Left cardiac atrium (tissue), 4 donors: ENCODE data around the gene DGKD. TPM values are rescaled to one million over a fixed set of nuclear protein-coding genes. Genes with fewer than 3 reads are reported as not detected.

Experiments
- ATAC-seq, 2 donors: fragments of 200-7000 bp; cut with Tn5 transposase; one replicate each; pipeline ENCODE4 v1.9.1; 2020; ENCODE audit warnings: mild to moderate bottlenecking in 2 of 2, moderate library complexity in 2 of 2
- DNase-seq: peaks from one replicate; pipeline ENCODE4 v3.0.0-alpha.2; 2020
- intact Hi-C, 2 donors: fragments of 100-400 bp; cut with DNase I; formaldehyde crosslinking; loops; one replicate each; pipeline versions ENCODE4 v1.14.1 to v1.15.1; 2022 to 2023
- total RNA-seq, 2 donors: library from RNA; stranded (reverse); fragmentation: NEBNext Ultra II Directional; extraction: Animal tissue kit (Norgen Biotek cat#: 25700); gene quantifications; one replicate each; pipeline ENCODE4 v1.2.1, GENCODE V29; 2021
- donor health status: DM: no; HTN: yes; CAD: no.
- donor health status: DM: no; HTN: yes; CAD: no; lungs with severe emphysema.
- donor health status: DM: yes; HTN: yes; CAD: no.
- donor health status: Dilated cardiomyopathy.

The DGKD gene
- total RNA-seq, 2 donors from 2014 or later = 31.9 to 64.9 TPM

DNA sequence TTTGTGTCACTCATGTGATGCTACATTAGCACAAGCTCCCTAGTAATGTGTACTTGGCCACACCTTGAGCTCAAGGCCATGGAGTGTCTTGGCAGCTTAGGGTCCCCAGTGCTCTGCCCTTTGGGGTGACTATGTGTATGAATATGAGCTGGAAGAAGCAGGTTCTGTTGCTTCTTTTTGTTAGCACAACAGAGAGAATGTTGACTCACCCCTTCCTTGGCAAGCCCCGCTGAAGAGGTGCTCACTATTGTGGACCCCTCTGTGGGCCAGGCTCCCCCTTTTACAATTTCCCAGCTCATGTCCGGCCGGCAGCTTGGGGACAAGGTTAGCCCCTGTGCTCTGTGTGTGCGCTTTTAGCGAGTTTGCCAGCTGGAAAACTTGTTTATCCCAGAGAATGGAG, 48.1 kb downstream of the DGKD start:
- DNase-seq = no peak
- intact Hi-C loops = loop anchor here in 1 of 2 donors (5.0 kb wide), 1 partner anchor 40 kb away; no protein-coding TSS in a partner anchor
- no peak for ATAC-seq

DNA sequence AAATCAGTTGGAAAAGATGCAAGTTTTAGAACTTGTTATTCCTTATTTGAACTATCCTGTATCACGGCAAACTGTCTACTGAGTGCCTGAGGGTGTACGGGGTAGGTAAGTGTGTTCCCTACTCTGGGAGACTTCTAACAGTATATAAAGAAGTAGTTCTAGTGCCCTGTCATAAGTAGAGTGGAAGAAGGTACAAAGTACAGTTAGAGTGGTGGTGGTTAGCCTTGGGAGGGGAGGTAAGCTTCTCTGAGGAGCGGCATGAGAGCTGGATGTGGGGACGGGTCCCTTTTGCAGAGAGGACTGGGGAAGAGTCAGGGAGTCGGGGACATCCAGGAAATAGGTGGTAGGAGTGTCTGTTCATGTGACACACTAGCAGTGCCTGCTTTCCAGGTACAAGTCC, 48.5 kb downstream of the DGKD start:
- ATAC-seq = no peak
- no peak for DNase-seq
- intact Hi-C loops = loop anchor here in 1 of 2 donors (5.0 kb wide), 1 partner anchor 40 kb away; no protein-coding TSS in a partner anchor

DNA sequence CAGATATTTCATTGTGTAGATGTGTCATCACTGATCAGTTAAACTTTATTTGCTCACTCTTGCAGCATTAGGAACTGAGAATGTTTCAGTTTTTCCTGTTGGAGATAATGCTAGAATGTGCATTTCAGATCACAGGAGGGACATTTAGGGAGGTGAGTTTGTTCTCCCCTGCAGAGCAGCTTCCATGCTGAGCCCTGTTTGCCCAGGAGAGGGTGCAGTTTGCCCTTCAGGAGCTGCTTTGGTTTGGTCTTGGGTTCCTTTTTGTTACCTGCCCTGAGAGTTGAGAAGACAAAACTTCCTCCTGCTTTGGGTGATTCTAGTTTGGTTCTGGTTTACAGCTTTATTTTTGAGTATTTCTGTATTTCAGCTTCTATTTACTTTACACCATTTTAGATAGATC, 49.9 kb downstream of the DGKD start:
- ATAC-seq = peak in 1 of 2 donors; percentile 53
- DNase-seq = no peak
- intact Hi-C loops = loop anchor here in 1 of 2 donors (5.0 kb wide), 1 partner anchor 38 kb away; no protein-coding TSS in a partner anchor

DNA sequence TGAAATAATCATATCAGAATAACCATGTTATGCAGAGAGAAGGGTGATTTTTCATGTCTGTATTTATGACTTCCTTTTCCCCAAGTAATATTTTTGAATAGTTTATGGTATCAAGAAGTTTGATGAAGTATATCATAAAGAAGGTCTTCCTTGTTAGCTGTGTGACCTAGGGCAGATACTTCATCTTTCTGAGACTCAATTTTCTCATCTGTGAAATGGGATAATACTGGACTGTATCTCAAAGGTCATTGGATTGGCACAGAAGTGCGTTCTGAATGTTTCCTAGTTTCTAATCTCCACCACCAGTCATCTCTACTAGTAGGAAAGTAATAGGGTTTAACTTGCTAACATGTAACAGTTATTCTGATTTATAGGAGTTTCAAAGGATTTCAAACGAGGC, 52.6 kb downstream of the DGKD start:
- ATAC-seq (no peak), DNase-seq (no peak)
- intact Hi-C loops = no loop called here

DNA sequence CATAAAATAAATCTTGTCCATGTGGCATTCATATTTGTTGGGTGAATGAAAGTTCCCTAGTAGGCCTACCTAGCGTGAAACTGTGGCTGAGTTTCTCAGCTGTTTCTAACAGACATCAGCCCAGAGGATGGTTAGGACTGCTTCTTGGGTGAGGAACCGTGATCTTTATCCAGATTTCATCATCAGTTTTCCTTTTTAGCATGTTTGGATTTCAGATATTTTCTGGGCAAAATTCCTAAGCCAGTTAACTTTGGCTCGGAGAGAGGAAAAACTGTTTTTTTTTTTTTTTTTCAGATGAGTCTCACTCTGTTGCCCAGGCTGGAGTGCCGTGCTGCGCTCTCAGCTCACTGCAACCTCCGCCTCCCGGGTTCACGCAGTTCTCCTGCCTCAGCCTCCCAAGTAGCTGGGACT, 53.5 kb downstream of the DGKD start:
- ATAC-seq = peak; percentile 50 to 70
- intact Hi-C loops = no loop called here
- no peak for DNase-seq

DNA sequence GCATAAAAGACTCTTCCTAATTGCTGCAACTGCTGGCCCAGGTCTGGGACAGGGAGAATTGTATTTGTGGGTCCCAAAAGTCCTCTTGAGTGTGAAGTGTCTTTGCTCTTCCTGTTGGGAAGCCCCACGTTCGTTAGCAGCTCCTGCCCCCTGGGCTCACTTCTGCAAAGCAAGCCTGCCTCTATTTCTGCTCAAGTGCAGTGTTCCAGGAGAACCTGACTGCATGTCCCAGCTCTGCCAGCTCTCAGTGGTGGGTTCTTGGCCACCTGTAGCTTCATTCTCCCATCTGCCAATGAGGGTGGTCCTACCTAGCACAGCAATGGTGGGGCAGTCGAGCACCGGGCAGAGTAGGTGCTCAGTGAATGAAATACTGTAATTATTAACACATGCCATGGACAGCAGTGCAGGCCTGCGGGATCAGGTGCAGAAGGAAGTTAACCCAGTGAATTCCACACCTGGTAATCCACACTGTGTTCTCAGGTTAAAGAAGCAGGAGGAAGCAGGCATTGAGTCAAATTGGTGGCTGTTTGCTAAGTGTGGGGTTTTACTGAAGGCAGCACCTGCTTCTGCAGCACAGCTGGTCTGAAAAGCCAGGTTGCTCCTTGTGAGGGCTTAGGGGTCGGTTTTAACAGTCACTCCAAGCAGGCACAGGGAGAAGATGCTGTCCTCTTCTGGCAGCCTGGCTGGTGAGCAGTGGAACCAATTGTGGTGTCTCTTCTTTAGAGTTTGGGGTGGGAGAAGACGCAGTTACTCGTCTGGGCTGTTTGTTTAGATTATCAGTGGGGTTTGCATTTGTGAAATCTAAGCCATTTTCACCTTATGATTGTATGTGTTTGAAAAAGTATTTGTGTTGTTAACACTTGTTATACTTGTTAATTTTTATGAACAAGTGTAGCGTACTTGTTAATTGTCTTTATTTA, 54.3 kb downstream of the DGKD start:
- ATAC-seq = no peak
- DNase-seq = no peak
- intact Hi-C loops = no loop called here

DNA sequence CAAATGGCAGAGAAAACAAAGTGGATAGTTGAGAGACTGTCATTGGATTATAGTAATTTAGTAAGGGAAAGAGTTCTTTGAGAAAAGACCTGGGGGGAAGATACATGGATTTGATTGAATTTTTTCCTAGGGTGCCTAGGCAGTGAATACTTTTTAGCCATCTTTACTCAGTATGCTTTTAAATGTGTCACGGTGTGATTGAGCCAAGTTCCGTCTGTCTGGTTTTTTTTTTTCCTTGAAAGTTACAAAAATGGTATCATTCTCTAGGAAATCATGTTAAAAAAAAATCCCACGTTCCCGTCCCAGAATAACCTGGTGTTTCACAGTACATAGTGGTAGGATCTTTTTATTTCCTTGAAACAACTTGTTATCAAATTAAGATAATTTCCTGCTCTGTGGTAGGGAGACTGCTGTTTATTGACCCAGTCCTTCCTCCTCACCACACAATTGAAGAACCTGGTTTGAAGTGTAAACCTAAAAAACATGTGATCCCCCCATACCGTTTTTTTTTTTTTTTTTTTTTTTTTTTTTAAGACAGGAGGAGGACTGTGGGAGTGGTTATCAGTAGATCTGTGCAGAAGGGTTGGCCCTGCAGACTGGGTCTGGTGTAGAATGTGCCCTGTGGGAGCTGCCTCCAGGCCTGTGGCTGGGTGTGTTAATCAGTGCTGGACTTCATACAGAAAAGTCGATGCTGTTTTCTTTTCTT, 55.1 kb downstream of the DGKD start:
- intact Hi-C loops = no loop called here
- peak; percentile 48 to 74 for ATAC-seq
- no peak for DNase-seq

DNA sequence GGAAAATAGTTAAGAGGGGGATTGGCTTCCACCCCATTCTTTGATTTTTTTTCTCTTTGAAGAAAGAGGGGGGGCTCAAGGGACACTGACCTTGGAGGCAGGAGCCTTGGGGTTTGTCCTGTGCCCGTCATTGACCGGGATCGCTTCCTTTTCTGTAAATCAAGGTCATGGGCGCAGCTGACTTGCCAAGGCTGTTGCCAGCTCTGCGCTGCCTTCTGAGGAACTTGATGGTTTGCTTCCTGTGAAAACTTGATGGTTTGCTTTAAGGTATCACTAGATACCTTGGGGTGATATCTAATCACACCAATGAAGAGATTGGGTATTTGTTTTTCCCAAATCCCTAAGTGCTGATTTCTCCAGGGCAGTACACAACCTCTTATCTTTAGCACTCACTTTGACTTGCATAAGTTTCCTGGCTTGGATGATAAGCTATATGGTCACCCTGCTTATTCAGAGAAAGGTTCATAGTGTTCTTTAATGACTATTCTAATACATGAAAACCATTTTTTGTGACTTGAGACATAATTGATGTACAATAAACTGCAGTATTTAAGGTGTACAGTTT, 56.0 kb downstream of the DGKD start:
- intact Hi-C loops = no loop called here
- ATAC-seq (no peak), DNase-seq (no peak)

DNA sequence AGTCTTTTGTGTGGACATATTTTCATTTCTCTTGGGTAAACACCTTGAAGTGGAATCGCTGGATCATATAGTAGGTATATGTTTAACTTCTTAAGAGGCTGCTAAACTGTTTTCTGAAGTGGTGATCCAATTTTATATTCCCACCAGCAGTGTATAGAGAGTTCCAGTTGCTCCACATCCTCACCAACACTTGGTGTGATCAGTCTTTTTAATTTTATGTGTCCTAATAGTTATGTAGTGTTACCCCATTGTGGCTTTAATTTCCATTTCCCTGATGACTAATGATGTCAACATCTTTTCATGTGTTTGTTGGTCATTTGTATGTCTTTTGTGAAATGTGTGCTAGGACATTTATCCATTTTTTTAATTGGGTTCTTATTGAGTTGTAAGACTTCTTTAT, 56.9 kb downstream of the DGKD start:
- ATAC-seq (no peak), DNase-seq (no peak)
- intact Hi-C loops = no loop called here

DNA sequence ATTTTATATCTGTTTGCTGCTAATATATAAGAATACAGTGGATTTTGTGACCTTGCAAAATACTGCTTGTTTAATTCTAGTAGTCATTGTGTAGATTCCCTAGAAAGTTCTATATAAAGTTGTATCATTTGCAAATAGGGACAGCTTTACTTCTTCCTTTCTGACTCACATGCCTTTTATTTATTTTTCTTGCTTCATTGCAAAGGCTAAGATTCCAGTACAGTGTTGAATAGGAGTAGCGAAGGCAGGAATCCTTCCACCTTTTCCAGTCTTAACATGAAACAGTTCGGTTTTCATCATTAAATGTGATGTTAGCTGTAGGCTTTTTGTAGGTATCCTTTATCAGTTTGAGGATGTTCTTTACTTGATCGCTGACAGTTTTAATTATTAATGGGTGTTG, 58.1 kb downstream of the DGKD start:
- no peak for DNase-seq
- intact Hi-C loops = no loop called here
- no peak for ATAC-seq

DNA sequence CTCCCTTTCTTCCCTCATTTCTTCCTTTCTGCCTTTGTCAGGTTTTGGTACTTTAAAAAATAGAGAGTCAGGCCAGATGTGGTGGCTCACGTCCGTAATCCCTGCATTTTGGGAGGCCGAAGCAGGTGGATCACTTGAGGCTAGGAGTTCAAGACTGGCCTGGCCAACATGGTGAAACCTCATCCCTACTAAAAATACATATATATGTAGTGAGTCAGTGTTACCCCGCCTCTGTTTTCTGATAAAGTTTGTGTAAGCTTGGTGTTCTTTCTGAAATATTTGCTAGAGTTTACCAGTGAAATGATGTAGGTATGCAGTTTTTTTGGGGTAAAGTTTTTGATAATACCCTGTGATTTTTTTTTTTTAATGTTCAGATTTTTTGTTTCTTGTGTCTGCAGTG, 58.8 kb downstream of the DGKD start:
- DNase-seq (no peak), ATAC-seq (no peak)
- intact Hi-C loops = no loop called here

DNA sequence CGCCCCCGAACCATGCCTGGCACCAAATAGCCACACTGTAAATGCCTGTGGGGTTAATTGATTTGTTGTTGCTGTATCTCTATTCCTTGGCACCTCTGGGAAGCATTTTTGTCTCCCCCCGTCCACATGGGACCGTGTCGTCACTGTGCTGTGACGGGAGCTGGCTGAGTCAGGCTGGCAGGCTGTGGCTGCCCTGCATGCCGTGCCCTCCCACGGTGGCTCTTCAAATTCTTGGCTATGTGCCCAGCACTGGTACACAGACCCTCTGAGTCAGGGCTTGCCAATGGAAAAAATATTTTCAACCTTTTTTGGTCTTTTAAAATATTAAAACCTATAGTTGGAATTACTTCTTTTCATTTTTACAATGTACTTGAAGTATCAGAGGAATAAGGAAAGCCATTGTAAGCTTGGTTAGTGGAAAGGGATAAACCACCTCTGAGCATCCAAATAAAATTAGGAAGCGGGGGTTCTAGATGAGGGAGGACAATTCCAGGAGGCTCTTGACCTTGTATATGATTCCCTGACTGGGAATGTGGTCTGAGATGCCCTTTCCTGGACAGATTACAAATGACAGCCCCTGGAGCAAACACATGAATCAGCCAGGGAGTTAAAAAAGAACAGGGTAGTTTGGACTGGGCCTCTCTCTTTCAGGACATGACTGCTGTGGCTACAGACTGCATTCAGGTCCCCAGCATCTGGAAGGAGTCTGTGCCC, 59.4 kb downstream of the DGKD start:
- DNase-seq (peak; percentile 76), ATAC-seq (peak; percentile 84 to 92)
- intact Hi-C loops = no loop called here

DNA sequence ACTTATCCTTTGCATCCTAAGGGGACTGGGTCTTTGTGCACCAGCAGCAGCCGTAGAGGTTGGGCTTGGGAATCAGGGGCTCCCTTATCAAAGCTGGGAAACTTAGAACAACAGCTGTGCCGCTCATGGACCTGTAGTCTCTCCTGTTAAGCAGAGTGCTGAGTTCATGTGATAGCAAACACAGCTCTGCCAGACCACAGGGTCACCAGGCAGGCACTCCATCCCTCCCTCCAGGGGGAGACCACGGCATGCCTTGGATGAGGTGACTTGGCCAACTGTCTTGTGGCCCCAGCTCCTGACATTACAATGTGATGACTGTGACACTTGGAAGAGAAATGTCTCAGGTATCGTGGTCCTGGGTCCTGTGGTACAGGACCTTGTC, 60.0 kb downstream of the DGKD start:
- DNase-seq = no peak
- peak in 1 of 2 donors; percentile 58 for ATAC-seq
- intact Hi-C loops = no loop called here

DNA sequence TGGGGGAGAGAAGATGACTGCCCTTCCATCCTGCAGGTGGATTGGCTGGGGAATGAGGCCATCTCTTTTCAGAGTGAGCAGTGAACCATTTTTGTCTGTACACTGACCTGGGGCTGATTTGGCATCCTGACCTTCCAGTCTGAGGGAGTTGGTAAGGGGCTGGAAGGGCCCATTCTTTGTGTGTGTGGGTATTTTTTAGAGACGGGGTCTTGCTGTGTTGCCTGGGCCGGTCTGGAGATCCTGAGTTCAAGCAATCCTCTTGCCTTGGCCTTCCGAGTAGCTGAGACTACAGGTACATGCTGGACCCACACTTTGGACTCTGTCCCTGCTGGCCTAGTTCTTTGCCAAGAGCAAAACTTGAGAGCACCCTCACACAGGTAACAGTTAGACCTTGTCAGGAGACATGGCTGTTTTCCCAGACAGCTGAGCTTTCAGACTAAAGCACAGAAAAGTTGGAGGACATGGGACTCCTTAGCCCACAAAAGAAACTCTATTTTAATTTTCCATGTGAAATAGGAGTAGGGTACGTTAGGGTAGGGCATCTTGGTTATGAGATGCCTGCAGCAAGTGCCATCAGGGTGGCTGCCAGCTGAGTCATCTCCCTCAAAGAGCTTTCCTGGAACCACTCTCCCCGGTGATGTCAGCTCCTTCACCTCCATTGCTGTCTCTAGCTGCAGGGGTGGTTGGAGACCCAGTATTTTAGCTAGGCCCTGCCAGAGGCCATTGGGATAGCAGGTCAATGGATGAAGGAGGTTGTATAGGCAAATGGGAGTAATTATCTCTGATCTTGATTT, 60.7 kb downstream of the DGKD start:
- DNase-seq (peak; percentile 68), ATAC-seq (peak in 1 of 2 donors; percentile 62)
- intact Hi-C loops = no loop called here

DNA sequence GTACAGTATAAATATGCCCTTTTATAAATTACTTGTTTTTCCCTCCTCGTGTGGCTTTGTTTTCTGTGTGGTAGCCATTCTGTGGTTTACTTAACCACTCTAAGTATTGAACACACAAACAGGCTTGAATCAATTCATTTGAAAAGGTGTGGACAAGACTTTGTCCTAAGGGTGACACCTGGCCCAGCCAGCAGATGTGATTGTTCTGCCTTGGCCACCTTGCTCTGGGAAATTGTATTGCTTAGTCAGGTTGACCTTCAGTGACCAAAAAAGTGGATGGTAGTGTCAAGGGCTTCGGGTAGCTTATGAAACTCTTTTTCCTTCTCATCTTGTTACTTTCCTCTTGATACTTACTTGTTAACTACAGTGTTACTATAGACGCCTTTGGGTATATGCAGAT, 61.9 kb downstream of the DGKD start:
- DNase-seq = no peak

DNA sequence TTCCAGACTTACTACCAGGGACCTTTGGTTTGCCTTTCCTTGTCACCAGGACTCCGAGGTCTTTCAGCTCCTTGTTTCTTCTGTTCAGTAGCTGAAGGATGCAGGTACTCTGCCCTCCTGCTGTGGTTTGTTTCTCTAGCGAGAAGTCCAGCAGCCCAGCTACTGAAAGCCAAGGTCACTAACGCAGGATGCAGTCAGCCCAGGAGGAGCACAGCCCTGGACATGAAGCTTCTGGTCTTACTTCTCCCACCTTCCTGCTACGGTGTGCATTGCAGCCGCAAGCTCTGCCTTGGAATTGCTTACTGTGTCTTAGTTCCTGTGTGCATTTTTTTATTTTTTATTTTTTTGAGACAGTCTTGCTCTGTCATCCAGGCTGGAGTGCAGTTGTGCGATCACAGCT, 62.4 kb downstream of the DGKD start:
- ATAC-seq (no peak), DNase-seq (no peak)
- intact Hi-C loops = no loop called here

More for the DNA sequence above, 61.9 kb downstream of the DGKD start:
- no peak for ATAC-seq
- intact Hi-C loops = no loop called here

DNA sequence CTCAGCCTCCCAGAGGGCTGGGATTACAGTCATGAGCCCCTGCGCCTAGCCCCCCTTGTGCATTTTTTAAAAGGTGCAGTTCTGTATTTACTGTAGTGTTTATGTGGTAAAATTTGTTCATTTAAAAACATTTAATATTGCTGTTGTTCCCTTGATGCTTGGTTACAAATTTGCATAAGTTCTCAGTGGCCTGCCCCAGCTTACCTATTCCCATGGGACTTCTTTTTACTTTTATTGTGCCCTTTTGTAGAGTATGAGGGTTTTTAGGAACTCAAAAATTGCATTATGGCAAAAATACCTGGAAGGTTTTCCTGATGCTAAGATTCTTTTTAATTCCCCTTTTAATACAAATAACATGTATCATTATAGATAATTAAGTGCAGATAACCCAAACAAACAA, 63.0 kb downstream of the DGKD start:
- DNase-seq (no peak), ATAC-seq (no peak)
- intact Hi-C loops = no loop called here

DNA sequence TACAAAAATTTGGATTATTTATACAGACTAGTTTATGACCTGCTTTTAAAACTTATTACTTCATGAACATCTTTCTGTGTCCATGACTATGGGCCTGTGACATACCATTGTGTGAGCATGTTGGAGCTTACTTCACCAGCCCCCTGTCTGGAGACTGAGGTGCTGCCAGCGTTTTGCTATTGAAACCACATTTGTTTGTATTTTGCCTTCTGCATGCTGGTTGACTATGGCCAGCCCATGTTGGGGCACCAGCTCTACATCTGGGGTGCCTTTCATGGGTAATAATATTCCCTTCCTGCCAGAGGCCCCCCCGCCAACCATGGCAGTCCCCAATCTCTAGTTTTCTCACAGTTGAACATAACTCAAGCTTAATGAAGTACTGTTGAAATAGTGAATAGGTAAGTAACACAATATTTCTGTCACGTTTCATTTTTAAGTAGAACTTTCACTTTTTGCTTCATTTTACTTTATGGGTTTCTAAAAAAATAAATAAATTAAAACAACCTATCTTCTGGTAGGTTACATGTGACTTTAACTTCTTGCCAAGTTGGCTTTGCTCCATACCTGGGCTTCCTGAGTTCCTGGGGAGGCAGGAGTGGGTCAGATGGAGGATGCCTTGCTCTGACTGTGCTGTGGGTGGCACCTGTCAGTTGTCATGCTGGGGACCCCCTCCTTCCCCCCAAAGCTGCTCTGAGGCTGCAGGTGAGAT, 63.9 kb downstream of the DGKD start:
- ATAC-seq = no peak
- no peak for DNase-seq
- intact Hi-C loops = no loop called here
